Measurements from ENCODE around the gene N4BP3. TPM values are rescaled to one million over a fixed set of nuclear protein-coding genes. Genes with fewer than 3 reads are reported as not detected.
A peak's percentile ranks its signal among the peaks of the same experiment; 100 is the strongest.

The N4BP3 gene, protein sequence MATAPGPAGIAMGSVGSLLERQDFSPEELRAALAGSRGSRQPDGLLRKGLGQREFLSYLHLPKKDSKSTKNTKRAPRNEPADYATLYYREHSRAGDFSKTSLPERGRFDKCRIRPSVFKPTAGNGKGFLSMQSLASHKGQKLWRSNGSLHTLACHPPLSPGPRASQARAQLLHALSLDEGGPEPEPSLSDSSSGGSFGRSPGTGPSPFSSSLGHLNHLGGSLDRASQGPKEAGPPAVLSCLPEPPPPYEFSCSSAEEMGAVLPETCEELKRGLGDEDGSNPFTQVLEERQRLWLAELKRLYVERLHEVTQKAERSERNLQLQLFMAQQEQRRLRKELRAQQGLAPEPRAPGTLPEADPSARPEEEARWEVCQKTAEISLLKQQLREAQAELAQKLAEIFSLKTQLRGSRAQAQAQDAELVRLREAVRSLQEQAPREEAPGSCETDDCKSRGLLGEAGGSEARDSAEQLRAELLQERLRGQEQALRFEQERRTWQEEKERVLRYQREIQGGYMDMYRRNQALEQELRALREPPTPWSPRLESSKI
- total RNA-seq: under 1 TPM; 0.24 to 0.85 TPM

GRCh38 chr5:178113141-178113787 is at the start of gene N4BP3:
N4BP3 (plus strand) TSS chr5:178113532; CDS start chr5:178119584, 6,052 bp downstream.
- peaks cover 0 to 21% of the 10 kb centered on the region in 2 donors for H3K4me1 ChIP-seq
- peaks cover 8 to 26% of the 10 kb centered on the region in 2 donors for H3K27me3 ChIP-seq
- H3K36me3 ChIP-seq: no peaks in the 10 kb centered on the region
- H3K27ac ChIP-seq: peak within 1 kb of the TSS; percentile 23 to 28
- H3K4me3 ChIP-seq: peak within 1 kb of the TSS; percentile 37 to 55
- H3K9me3 ChIP-seq: peaks cover 0 to 6% of the 10 kb centered on the region in 2 donors
- TF ChIP-seq CTCF (IDR thresholded peaks at IDR 0.05): no peak
- DNase-seq (ENCODE audit: low spot score): no peak

- no peaks in the 10 kb centered on the region for H3K9me3 ChIP-seq
These were observed 45.6 kb upstream of the N4BP3 start for GRCh38 chr5:178067755-178068154.

GRCh38 chr5:178068293-178068692 is 45.0 kb upstream of the N4BP3 start:
- Histone ChIP-seq H3K36me3 (no peaks in the 10 kb centered on the region), H3K27ac (no peak overlapping the region), H3K4me3 (no peak overlapping the region), H3K4me1 (no peaks in the 10 kb centered on the region), H3K9me3 (no peaks in the 10 kb centered on the region), H3K27me3 (no peaks in the 10 kb centered on the region)
- DNase-seq (ENCODE audit: low spot score): no peak
- TF ChIP-seq CTCF (IDR thresholded peaks at IDR 0.05): no peak

More at GRCh38 chr5:178067755-178068154, 45.6 kb upstream of the N4BP3 start:
- H3K4me1 ChIP-seq: no peaks in the 10 kb centered on the region
- no peaks in the 10 kb centered on the region for H3K36me3 ChIP-seq
- H3K27me3 ChIP-seq: no peaks in the 10 kb centered on the region
- DNase-seq (ENCODE audit: low spot score): no peak
- H3K4me3 ChIP-seq: no peak overlapping the region
- no peak for TF ChIP-seq CTCF (IDR thresholded peaks at IDR 0.05)
- no peak overlapping the region for H3K27ac ChIP-seq

DNA sequence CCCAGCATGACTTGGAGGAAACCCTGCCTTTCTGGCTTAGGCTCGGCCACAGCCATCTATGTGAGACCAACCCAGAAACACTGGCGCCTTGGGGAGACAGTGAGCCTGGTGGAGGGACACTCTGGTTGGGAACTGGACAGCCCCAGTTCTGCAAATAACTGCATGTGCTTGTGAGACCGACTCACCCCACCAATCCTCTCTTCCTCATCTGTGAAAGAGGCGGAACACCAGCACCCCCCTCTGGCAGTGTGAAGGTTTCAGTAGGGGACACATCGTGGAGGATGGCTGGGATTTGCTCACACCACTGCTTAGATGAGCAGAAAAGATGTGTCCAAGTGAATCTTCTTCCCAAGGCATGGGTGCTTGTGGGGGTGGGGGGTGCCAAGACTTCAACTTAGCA is 43.4 kb upstream of the N4BP3 start:
- Histone ChIP-seq H3K27me3 (peaks cover 0 to under 1% of the 10 kb centered on the region in 2 donors), H3K4me3 (no peak overlapping the region), H3K36me3 (no peaks in the 10 kb centered on the region), H3K4me1 (no peaks in the 10 kb centered on the region), H3K27ac (no peak overlapping the region), H3K9me3 (no peaks in the 10 kb centered on the region)
- no peak for DNase-seq (ENCODE audit: low spot score)
- TF ChIP-seq CTCF (IDR thresholded peaks at IDR 0.05): no peak

- DNase-seq (ENCODE audit: low spot score): no peak
- no peaks in the 10 kb centered on the region for H3K36me3 ChIP-seq
- no peaks in the 10 kb centered on the region for H3K9me3 ChIP-seq
- no peak overlapping the region for H3K27ac ChIP-seq
- H3K4me3 ChIP-seq: no peak overlapping the region
- TF ChIP-seq CTCF (IDR thresholded peaks at IDR 0.05): no peak
- H3K4me1 ChIP-seq: peaks cover 0 to 5% of the 10 kb centered on the region in 2 donors
- peaks cover 0 to 3% of the 10 kb centered on the region in 2 donors for H3K27me3 ChIP-seq
These were observed 42.2 kb upstream of the N4BP3 start for GRCh38 chr5:178071108-178071507.

Data from right atrium auricular region (tissue), 2 donors.